GM18909 (cell line): ENCODE measurements around the gene GGACT.

Experiments used
- ATAC-seq: cut with Tn5 transposase; IDR thresholded peaks from one replicate; pipeline ENCODE4 v1.9.1; 2021; ENCODE audit warnings: mild to moderate bottlenecking; ENCODE audit not compliant: unreplicated experiment, poor library complexity

The GGACT gene

DNA sequence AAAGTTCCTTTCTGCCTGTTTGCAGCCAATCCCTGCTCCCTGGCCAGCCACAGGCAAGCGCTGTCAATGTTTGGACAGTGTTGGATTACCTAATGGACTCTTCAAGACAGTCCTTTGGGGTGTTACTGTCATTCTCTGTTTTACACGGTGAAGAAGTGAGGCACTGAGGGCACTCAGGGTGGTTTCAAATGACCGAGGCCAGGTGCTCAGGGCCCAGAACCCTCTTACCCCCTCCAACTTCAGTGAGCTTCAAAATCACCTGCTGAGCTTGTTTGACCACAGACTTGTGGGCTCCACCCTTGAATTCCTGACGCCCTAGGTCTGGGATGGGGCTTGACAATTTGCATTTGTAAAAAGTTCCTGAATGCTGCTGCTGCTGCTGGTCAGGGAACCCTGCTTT, 97.9 kb downstream of the GGACT start:
- no peak for ATAC-seq

DNA sequence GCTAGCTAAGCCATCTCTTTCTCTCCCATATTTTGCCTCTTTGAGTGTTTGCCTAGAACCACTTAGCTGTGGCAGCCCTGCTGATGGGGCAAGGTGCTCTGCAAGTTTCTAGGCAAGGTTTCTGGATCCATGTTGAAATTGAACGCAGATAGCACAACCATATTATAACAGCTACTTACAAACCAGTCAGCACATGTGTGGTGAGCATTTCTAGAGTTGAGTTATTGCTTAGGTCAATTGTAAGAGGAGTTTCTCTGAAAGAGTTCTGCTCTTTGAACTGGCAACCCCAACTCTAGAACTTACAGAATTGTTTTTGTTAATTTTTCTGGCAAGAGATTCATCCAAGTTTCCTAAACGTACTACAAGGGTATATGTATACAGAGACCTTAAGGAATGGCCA, 103.3 kb downstream of the GGACT start:
- no peak for ATAC-seq

DNA sequence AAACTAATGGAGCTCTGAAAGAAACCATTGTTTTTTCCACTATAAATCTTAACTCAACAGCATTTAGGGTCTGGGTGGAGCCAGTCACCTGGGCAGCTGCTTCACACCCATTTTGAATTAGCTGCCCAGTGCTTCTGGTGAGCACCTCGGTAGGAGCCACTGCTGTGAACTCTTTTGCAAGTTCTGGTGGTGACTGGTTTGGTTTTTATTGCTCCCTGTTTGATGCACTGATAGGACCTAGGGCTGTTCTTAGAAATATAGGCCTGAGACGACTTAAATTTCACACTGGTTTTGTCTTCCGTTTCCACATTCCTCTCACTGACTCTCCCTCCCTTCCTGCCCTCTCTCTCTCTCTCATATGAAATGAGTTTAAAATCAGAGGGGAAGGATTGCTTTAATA, 103.9 kb downstream of the GGACT start:
- ATAC-seq: no peak

DNA sequence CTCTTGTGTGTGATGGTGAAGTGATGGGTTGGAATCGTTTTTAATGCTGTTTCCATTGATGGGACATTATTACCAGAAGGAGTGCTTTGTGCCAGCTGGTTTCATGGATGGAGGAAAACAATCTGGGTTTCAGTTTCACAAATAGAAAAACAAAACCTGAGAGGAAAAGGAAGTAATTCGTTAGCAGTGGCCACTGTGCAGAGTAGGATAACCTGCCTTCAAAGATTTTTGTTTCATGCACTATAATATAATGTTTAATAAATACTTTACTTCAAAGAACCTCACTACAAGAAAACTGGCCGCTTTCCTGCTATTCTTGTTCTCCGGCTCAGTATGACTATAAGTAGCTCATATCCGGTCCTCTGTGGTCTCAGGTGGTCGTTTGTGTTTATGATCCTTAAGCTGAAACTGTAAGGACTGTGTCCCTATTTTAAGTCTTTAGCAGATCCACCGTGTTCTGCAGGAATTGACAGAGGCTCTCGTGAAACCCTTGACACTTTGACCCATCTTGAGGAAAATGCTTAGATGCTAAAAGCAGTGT, 104.7 kb downstream of the GGACT start:
- ATAC-seq: no peak

DNA sequence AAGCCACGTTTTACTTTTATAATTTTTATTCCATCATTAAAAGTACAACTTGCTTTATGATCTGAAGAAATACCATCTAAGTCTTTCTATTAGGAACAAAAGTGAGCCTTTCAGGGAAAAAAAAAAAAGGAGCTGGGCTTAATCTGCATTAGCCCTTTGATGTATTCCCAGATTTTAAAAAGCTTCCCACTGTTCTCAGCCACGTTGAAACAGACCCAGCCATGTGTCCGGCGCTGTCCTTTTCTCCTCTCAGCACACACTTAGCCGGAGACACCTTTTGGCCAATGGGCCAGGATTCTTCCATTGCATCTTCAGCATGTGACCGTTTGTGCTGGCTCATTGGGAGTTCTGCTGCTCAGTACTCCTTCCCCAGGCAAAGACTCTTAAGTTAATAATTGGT, 105.5 kb downstream of the GGACT start:
- no peak for ATAC-seq

DNA sequence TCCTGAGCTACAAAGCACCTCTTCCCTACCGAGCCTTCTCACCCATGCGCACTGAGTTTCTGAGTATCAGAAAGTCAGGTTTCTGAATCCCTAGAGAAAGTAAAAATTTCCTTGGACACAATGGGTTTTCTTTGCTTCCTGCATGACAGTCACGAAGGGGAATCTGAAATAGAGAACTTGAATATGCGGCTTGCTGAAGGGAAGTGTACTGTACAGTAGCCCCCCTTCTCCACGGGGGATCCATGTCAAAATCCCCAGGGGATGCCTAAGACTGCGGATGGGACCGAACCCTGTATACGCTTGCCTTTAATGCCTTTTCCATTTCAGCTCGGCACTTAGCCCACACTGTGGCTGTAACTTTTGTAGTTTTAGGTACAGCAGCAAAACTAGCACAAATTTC, 107.9 kb downstream of the GGACT start:
- ATAC-seq: no peak
